GM08714 (cell line): ENCODE data around the gene OSBPL9.

Experiments used
- H3K4me3 ChIP-seq: fragments of 200-500 bp; sonication (Bioruptor generic); 2 replicates; pipeline ENCODE4 v1.5.1; 2014; ENCODE audit warnings: mild to moderate bottlenecking, low read length, inconsistent platforms
- ZNF274 ChIP-seq: IDR thresholded peaks from 2 replicates; pipeline ENCODE4 v1.6.1; 2012; ENCODE audit warnings: mild to moderate bottlenecking, low read depth, low read length

The OSBPL9 gene

GRCh38 chr1:51712590-51712989 lies 95.7 kb downstream of the OSBPL9 start:
- H3K4me3 ChIP-seq, result no peak overlapping the region
- TF ChIP-seq ZNF274, result no peak

- H3K4me3 ChIP-seq, result no peak overlapping the region
- TF ChIP-seq ZNF274, result no peak
Observed at GRCh38 chr1:51714374-51715019, 97.6 kb downstream of the OSBPL9 start.

GRCh38 chr1:51715369-51715768 lies 98.5 kb downstream of the OSBPL9 start:
- no peak overlapping the region for H3K4me3 ChIP-seq
- no peak for TF ChIP-seq ZNF274

GRCh38 chr1:51716746-51717145 lies 99.9 kb downstream of the OSBPL9 start:
- TF ChIP-seq ZNF274, result no peak
- no peak overlapping the region for H3K4me3 ChIP-seq

- no peak overlapping the region for H3K4me3 ChIP-seq
- TF ChIP-seq ZNF274, result no peak
Observed at GRCh38 chr1:51717842-51718241, 101.0 kb downstream of the OSBPL9 start.

GRCh38 chr1:51719146-51719545 lies 102.3 kb downstream of the OSBPL9 start:
- TF ChIP-seq ZNF274, result no peak
- no peak overlapping the region for H3K4me3 ChIP-seq

GRCh38 chr1:51724797-51725196 lies 107.9 kb downstream of the OSBPL9 start:
- no peak for TF ChIP-seq ZNF274
- H3K4me3 ChIP-seq, result no peak overlapping the region

- no peak for TF ChIP-seq ZNF274
- H3K4me3 ChIP-seq, result no peak overlapping the region
Observed at GRCh38 chr1:51726051-51726450, 109.2 kb downstream of the OSBPL9 start.

- H3K4me3 ChIP-seq, result no peak overlapping the region
- TF ChIP-seq ZNF274, result no peak
Observed at GRCh38 chr1:51726544-51727225, 109.8 kb downstream of the OSBPL9 start.

GRCh38 chr1:51727366-51727765 lies 110.5 kb downstream of the OSBPL9 start:
- no peak overlapping the region for H3K4me3 ChIP-seq
- no peak for TF ChIP-seq ZNF274

- TF ChIP-seq ZNF274, result no peak
- peak overlapping the region; percentile 89 for H3K4me3 ChIP-seq
Observed at GRCh38 chr1:51728611-51729155, 111.8 kb downstream of the OSBPL9 start.

- no peak for TF ChIP-seq ZNF274
- peak overlapping the region; percentile 99 for H3K4me3 ChIP-seq
Observed at GRCh38 chr1:51729156-51729823, 112.4 kb downstream of the OSBPL9 start.

- peak overlapping the region; percentile 99 for H3K4me3 ChIP-seq
- no peak for TF ChIP-seq ZNF274
Observed at GRCh38 chr1:51729824-51730301, 113.0 kb downstream of the OSBPL9 start.

GRCh38 chr1:51731998-51732397 lies 115.1 kb downstream of the OSBPL9 start:
- TF ChIP-seq ZNF274, result no peak
- H3K4me3 ChIP-seq, result no peak overlapping the region
